Measurements from ENCODE around the gene IRF2BP1.

DNA sequence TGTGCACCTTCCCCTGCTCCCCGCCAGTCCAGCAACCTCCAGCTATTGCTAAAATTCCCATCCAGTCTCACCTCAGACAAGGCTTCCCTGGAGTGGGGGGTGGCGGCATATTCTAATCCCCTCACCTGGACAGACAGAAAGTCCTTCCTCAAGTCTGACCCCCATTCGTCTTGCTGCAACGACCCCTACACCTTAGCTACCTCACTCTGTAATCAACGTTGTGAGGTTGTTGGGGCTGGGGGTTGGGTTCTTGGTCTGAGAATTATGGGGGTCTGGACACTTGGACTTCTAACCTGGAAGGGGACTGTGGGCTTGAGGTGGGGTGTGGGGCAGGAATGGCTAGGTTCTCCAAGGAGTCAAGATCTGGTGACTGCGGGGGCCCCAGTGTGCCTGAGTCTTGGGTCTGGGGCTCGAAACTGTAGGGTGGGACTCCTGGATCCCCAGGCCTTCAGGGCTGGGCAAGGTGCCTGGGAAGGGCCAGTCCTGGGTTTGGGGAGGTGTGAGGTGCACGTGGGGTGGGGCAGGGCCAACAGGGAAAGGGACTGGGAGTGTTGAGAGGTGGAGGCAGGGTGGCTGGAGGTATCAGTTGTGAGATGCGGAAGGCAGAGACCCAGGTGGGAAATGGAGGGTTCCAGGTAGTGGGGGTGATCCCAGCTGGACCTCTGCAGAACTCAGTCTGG lies 20.5 kb downstream of the IRF2BP1 start:
- TF ChIP-seq, protein P1, sequence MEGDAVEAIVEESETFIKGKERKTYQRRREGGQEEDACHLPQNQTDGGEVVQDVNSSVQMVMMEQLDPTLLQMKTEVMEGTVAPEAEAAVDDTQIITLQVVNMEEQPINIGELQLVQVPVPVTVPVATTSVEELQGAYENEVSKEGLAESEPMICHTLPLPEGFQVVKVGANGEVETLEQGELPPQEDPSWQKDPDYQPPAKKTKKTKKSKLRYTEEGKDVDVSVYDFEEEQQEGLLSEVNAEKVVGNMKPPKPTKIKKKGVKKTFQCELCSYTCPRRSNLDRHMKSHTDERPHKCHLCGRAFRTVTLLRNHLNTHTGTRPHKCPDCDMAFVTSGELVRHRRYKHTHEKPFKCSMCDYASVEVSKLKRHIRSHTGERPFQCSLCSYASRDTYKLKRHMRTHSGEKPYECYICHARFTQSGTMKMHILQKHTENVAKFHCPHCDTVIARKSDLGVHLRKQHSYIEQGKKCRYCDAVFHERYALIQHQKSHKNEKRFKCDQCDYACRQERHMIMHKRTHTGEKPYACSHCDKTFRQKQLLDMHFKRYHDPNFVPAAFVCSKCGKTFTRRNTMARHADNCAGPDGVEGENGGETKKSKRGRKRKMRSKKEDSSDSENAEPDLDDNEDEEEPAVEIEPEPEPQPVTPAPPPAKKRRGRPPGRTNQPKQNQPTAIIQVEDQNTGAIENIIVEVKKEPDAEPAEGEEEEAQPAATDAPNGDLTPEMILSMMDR (IDR thresholded peaks at IDR 0.05) = no peak
- TF ChIP-seq, protein P2, sequence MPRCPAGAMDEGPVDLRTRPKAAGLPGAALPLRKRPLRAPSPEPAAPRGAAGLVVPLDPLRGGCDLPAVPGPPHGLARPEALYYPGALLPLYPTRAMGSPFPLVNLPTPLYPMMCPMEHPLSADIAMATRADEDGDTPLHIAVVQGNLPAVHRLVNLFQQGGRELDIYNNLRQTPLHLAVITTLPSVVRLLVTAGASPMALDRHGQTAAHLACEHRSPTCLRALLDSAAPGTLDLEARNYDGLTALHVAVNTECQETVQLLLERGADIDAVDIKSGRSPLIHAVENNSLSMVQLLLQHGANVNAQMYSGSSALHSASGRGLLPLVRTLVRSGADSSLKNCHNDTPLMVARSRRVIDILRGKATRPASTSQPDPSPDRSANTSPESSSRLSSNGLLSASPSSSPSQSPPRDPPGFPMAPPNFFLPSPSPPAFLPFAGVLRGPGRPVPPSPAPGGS (IDR thresholded peaks at IDR 0.05) = no peak
- TF ChIP-seq POLR2A (IDR thresholded peaks at IDR 0.05; ENCODE audit: low read length) (no peak), SMC3 (IDR thresholded peaks at IDR 0.05) (no peak), FOXS1 (CRISPR knock-in tag; IDR thresholded peaks at IDR 0.05) (no peak), GATA3 (IDR thresholded peaks at IDR 0.05; ENCODE audit: borderline replicate concordance) (no peak), EHF (CRISPR knock-in tag; IDR thresholded peaks at IDR 0.05) (no peak)
- TF ChIP-seq, protein P3, sequence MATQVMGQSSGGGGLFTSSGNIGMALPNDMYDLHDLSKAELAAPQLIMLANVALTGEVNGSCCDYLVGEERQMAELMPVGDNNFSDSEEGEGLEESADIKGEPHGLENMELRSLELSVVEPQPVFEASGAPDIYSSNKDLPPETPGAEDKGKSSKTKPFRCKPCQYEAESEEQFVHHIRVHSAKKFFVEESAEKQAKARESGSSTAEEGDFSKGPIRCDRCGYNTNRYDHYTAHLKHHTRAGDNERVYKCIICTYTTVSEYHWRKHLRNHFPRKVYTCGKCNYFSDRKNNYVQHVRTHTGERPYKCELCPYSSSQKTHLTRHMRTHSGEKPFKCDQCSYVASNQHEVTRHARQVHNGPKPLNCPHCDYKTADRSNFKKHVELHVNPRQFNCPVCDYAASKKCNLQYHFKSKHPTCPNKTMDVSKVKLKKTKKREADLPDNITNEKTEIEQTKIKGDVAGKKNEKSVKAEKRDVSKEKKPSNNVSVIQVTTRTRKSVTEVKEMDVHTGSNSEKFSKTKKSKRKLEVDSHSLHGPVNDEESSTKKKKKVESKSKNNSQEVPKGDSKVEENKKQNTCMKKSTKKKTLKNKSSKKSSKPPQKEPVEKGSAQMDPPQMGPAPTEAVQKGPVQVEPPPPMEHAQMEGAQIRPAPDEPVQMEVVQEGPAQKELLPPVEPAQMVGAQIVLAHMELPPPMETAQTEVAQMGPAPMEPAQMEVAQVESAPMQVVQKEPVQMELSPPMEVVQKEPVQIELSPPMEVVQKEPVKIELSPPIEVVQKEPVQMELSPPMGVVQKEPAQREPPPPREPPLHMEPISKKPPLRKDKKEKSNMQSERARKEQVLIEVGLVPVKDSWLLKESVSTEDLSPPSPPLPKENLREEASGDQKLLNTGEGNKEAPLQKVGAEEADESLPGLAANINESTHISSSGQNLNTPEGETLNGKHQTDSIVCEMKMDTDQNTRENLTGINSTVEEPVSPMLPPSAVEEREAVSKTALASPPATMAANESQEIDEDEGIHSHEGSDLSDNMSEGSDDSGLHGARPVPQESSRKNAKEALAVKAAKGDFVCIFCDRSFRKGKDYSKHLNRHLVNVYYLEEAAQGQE (IDR thresholded peaks at IDR 0.05) = no peak

All from A549 (cell line).